ENCODE data around the gene PPP1R14B. TPM values are rescaled to one million over a fixed set of nuclear protein-coding genes. Genes with fewer than 3 reads are reported as not detected.

Gene PPP1R14B
- polyA plus RNA-seq, 1 experiment: 283 TPM

DNA sequence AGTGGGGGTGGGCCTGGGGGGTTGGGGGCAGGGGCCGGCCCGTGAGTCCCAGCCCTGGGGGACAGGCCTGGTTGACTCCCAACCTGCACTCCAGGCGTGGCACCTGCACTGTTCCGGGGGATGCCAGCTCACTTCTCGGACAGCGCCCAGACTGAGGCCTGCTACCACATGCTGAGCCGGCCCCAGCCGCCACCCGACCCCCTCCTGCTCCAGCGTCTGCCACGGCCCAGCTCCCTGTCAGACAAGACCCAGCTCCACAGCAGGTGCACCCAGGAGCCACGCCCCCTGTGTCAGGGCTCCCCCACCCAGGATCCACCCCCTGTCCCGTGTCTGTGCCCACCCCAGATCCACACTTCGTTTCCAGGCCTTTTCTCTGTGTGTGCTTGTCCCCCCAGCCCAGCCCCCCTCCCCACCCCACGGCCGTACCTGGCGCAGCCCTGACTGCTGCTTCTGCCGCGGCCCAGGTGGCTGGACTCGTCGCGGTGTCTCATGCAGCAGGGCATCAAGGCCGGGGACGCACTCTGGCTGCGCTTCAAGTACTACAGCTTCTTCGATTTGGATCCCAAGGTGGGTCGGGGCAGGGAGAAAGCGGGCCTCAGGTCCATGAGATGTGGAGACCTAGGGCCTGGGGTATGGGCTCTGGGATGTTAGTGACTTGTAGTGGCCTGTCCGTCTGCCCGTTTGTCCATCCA, 35.4 kb downstream of the PPP1R14B start:
- peaks cover 2% of the 10 kb centered on the region for H3K36me3 ChIP-seq (ENCODE audit: control insufficient read depth, insufficient read depth, low read length)
- ChIA-PET POLR2A (no interaction called here), CTCF (interaction anchor here (0.9 to 16.6 kb wide), 3 partner anchors 15 to 91 kb away, joined by 3 to 229 read pairs (median 5); partner anchors contain the start of genes CATSPERZ, ESRRA, NUDT22 and TRPT1)
- H3K4me3 ChIP-seq (ENCODE audit: low read depth, low read length): no peak overlapping the region
- no peaks in the 10 kb centered on the region for H3K27me3 ChIP-seq (ENCODE audit: control insufficient read depth, insufficient read depth, low read length)
- DNase-seq (ENCODE audit: low read depth): no peak
- no peak for TF ChIP-seq CTCF (IDR thresholded peaks at IDR 0.05; ENCODE audit: insufficient read depth, low read depth, low read length)

DNA sequence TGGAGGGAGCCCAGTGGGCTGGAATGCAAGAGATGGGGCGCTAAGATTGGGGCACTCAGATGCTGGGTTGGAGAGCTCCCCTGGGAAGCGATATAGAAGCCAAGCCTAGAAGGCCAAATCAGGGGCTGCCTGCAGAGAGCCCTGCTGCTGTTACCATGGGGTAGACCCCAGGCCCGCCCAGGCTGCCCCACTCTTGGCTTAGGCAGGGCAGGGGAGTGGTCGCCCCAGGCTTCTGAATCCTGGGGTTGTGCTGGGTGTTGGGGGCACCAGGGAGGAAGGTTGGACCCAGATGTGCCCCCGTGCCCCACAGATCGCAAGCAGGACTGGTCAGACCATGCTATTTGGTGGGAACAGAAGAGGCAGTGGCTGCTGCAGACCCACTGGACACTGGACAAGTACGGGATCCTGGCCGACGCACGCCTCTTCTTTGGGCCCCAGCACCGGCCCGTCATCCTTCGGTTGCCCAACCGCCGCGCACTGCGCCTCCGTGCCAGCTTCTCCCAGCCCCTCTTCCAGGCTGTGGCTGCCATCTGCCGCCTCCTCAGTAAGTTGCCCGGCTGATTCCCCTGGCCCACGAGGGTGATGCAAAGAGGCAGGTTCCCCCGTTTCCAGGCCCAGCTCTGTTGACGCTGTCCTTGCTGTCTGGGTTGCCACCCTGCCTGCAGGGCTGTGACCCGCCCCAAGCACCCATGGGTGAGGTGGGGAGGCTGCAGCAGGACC, 36.3 kb downstream of the PPP1R14B start:
- POLR2A ChIA-PET: no interaction called here
- H3K4me3 ChIP-seq (ENCODE audit: low read depth, low read length): no peak overlapping the region
- peaks cover 8% of the 10 kb centered on the region for H3K36me3 ChIP-seq (ENCODE audit: control insufficient read depth, insufficient read depth, low read length)
- CTCF ChIA-PET: interaction anchor here (1.0 to 16.6 kb wide), 3 partner anchors 16 to 92 kb away, joined by 3 to 229 read pairs (median 4); partner anchors contain the start of genes CATSPERZ, ESRRA, NUDT22 and TRPT1
- DNase-seq (ENCODE audit: low read depth): no peak
- no peaks in the 10 kb centered on the region for H3K27me3 ChIP-seq (ENCODE audit: control insufficient read depth, insufficient read depth, low read length)
- no peak for TF ChIP-seq CTCF (IDR thresholded peaks at IDR 0.05; ENCODE audit: insufficient read depth, low read depth, low read length)

DNA sequence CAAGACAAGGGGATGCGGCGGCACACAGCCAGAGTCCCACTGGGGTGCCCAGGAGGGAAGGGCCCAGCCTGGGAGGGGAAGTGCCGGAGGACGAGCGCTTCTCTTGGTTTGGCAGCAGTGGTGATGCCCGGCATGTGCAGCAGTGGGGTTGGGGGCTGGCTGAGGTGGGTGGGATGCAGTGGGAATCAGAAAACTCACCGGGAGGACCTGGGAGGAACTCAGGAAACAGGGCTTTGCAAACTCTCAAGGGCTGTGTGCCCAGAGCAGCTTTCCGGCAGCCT, 37.2 kb downstream of the PPP1R14B start:
- H3K27me3 ChIP-seq (ENCODE audit: control insufficient read depth, insufficient read depth, low read length): no peaks in the 10 kb centered on the region
- CTCF ChIA-PET: interaction anchor here (1.0 to 16.6 kb wide), 4 partner anchors 17 to 93 kb away, joined by 3 to 229 read pairs (median 25); partner anchors contain the start of genes CATSPERZ, ESRRA, NUDT22 and PLCB3
- POLR2A ChIA-PET: no interaction called here
- TF ChIP-seq CTCF (IDR thresholded peaks at IDR 0.05; ENCODE audit: insufficient read depth, low read depth, low read length): no peak
- H3K4me3 ChIP-seq (ENCODE audit: low read depth, low read length): no peak overlapping the region
- DNase-seq (ENCODE audit: low read depth): no peak
- peaks cover 10% of the 10 kb centered on the region for H3K36me3 ChIP-seq (ENCODE audit: control insufficient read depth, insufficient read depth, low read length)

DNA sequence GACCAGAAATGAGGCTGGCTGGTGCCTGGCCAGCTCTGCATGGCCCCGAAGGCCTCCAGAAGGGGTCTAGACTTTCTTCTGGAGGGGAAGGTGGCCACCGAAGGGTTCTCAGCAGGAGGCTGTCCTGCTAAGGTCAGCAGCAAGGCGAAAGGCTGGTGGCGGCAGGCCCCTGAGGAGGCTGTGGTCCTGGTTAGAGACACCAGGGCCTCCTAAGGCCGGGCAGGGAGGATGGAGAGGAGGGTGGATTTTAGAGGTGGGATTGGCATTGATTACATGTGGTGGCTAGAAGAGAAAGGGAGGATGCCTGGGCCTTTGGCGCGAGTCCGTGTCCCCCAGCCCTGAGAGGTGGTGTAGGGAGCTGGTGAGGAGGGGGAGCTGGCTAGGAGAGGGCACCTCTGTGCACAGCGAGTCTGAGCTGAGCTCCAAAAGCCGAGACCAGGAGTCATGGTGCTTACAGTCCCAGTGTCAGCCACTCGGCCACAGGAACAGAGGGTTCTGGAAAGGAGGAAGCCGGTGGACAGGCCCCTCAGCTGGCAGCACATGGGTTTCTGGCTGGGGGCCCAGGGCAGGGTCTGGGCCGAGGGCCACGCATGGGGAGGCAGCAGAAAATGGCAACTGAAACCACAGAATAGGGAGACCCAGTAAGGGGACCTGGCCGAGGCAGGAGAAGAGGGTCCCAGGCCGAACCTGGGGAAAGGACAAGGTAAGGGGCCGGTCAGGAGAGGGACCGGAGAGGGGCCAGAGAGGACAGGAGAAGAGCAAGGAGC, 37.8 kb downstream of the PPP1R14B start:
- CTCF ChIA-PET: interaction anchor here (0.7 to 16.6 kb wide), 6 partner anchors 17 to 94 kb away, joined by 3 to 229 read pairs (median 4); partner anchors contain the start of genes CATSPERZ, ESRRA, FKBP2 and NUDT22
- no peaks in the 10 kb centered on the region for H3K27me3 ChIP-seq (ENCODE audit: control insufficient read depth, insufficient read depth, low read length)
- H3K36me3 ChIP-seq (ENCODE audit: control insufficient read depth, insufficient read depth, low read length): peaks cover 14% of the 10 kb centered on the region
- POLR2A ChIA-PET: no interaction called here
- no peak for DNase-seq (ENCODE audit: low read depth)
- no peak for TF ChIP-seq CTCF (IDR thresholded peaks at IDR 0.05; ENCODE audit: insufficient read depth, low read depth, low read length)
- H3K4me3 ChIP-seq (ENCODE audit: low read depth, low read length): no peak overlapping the region
